ENCODE results near the gene MFSD2B.

The MFSD2B gene

DNA sequence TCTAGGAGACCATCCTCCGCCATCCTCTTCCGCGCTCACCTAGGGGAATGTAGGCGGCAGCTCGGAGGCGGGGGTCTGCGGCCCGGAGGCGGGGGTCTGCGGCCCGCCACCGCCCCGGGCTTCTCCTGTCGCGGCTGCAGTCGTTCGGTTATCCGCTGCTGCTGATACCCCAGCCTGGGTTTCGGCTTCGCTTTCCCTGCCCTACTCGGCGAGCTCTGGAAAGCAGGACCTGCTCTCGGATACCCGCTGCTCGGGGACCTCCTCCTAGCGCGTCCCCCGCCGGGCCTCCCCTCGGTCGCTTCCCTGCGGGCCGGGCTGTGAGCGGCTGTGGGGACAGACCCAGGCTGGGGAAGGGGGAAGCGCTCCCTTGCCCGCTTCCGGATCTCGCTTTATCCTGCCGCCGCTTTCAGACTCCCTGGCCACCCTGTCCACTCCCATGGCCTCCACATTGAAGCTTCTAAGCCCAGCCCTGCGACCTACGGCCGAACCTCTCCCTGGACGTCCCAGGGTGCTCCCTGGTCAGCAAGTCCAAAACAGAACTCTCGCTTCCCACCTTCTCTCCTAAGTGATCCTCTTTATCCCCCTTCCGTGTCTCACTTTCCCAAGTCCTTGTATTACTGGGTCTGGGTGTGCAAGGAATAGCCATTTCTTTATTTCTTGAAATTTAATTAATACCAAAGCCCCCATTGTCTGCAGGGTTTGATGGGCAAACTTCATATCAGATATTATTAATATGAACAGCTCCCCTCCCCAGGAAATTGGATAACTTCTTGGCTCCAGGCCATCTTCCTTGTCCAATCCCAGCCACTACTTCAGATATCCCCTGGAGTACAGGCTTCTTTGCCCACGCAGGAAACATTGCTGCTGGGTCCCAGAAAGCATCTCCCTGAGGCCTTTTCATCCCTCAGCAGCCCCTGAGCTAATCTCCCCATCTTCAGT lies 40.4 kb downstream of the MFSD2B start:
- peak; percentile 19 for DNase-seq (ENCODE audit: low read depth)

DNA sequence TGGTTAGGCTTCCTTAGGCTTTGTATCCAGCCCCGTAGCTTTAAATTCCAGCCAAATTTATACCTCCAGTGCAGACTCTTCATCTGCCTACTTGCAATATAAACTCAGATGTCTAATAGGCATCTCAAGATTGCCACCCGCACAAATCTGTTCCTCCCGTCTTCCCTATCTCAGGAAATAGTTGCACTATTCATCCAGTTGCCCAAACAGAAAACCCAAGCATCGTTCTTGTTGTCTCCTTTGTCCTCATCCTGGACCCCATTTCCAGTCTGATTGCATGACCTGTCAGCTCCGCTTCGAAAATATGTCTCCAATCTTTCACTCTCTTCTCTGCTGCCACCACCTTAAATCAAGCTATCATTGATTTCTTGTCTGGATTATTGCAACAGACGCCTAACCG lies 41.9 kb downstream of the MFSD2B start:
- DNase-seq (ENCODE audit: low read depth), result no peak

DNA sequence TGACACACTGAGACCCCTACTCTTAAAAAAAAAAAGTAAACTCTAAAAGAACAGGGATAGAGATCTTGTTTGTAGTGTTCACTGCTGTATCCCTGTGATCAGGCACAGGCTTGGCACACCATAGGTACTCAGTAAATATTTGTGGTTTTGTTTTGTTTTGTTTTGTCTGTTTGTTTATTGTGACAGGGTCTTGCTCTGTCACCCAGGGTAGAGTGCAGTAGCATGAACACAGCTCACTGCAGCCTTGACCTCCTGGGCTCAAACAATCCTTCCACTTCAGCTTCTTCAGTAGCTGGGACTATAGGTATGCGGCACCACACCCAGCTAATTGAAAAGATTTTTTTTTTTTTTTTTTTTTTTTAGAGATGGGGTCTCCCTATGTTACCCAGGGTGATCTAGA lies 43.1 kb downstream of the MFSD2B start:
- DNase-seq (ENCODE audit: low read depth), result no peak

DNA sequence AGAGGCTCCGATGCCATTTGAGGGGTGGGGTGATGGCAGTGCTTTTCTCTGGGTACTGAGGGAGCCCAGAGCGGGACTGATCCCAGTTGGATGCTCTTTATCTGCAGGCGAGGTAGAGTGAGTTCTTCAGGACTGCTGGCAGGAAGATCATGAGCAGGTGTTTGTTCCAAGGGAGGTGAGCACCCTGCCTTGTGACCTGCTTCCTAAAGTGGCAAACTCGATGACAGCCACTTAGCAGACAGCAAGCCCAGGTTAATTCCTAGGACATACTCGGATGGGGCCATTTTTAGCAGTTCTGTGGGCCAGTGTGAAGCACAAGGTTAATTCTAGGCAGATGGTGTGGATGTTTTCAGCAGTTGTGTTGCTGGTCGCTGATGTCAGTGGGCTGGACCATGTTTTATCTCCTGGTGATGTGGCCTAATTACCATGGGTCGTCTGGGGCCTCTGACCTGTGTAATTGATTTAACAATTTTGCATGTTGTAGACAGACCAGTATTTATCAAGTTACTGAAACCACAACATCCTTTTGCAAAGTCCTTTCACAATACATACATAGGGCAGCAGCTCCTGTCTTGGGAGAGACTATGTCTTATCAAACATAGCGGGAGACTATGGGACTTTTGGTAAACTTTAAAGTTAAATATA lies 44.6 kb downstream of the MFSD2B start:
- peak; percentile 9 for DNase-seq (ENCODE audit: low read depth)

DNA sequence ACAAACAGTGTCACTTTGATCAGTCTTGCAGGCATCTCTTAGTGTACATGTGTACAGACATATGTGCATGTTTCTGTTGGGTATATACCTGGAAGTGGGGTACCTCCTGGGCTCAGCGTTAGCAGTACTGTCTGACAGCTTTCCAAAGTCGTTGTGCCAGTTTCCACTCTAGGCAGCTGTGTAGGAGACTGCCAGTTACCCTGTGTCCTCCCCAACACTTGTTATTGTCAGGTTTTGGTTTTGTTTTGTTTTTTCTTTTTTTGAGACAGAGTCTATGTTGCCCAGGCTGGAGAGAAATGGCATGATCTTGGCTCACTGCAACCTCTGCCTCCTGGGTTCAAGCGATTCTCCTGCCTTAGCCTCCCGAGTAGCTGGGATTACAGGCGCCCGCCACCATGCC lies 45.9 kb downstream of the MFSD2B start:
- DNase-seq (ENCODE audit: low read depth), result no peak

DNA sequence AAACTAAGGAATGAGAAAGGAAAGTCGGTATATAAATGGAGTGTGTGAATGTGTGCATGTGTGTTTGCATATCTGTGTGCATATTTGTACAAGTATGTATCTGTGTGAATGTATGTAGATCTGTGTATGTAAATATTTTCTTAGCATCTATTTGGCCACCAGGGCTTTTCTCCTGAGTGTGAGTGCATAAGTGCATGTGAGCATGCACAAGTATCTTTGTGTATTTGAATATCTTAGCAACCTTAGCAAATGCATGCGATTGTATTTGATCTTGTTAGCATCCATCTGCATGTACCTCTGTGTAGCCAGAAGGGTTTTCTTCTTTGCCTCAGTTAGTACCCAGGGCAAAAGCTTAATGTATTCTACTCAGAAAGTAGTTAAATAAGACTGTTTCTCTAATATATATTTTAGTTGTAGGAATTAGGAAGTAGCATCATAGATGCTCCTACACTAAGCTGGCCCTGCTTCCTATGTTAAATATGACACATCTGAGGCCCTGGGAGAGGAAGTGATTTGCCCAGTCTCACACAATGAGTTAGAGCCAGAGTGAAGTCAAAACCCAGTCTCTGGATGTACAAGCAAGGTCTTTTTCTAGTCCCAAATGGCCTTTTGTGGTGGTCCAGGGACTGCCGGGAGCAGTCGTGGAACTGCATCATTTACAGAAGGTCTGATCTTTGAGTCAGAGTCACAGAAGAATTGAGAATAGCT lies 48.8 kb downstream of the MFSD2B start:
- no peak for DNase-seq (ENCODE audit: low read depth)

DNA sequence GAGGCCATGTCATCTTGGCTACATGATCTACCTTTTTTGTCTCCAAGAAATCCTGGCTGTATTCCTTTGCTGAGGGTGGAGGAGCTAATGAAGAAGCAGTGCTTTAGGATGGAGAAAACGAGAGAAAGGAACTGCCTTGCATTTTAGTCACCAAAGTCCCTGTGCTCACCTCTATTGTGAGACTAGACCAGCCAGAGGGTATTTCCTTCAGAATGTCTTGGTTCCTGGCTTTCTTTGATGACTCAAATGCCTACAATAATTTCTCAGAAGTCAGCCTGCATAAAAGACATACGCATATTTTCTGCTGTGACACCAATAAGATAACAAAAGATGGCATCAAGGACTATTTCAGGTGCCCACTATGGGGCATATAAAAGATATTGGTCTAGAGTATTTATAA lies 55.5 kb downstream of the MFSD2B start:
- no peak for DNase-seq (ENCODE audit: low read depth)

DNA sequence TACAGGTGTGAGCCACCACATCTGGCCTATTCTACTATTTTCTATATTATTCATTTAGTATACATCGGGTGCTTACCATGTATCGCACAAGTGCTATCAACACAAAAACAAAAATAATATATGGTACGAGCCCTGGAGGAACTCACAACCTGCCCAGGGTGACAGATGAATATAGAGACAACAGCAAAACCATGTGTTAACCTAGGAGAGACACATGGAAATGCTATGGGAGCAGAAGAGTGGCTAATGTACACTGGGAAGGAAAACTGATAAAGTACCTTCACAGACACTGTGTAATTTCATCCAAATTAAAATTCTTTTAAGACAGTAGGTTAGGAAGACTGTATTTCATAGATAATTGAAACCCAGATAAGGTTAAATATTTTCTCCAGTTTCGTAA lies 62.4 kb downstream of the MFSD2B start:
- DNase-seq (ENCODE audit: low read depth), result no peak

DNA sequence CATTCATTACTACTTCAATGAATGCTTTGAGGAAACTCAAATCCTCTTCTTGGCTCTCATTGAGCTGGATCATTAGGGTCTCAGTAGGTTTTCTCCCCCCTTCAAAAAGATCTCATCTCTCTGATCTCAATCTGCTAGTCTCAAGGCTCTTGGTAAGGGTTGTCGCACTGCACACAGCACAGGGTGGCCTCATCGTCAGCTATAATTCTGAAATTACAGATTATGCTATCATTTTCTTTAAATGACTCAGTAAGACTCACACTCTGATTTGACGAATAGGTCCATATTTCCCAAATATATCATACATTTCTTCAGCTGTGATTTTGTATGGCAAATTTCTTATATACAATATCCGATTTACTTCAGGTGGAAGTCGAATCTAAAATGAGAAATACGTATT lies 63.9 kb downstream of the MFSD2B start:
- no peak for DNase-seq (ENCODE audit: low read depth)

DNA sequence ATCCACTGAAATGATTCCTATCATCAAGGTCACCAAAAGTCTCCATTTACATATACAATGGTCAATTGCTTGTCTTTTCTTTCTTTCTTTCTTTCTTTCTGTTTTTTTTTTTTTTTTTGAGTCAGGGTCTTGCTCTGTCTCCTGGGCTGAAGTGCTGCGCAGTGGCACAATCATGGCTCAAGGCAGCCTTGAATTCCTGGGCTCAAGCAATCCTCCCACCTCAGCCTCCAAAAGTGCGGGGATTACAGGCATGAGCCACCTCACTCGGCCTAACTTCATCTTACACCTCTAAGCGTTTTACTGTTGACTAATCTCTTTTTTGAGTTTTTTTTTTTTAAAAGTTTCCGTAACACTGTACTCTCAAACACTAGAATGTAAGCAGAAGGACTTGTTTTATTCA lies 65.4 kb downstream of the MFSD2B start:
- DNase-seq (ENCODE audit: low read depth), result peak; percentile 8
